Measurements from ENCODE around the gene GJB5. TPM values are rescaled to one million over a fixed set of nuclear protein-coding genes. Genes with fewer than 3 reads are reported as not detected.

GJB5 gene
- total RNA-seq, 1 experiment from 2014 or later, result not detected

DNA sequence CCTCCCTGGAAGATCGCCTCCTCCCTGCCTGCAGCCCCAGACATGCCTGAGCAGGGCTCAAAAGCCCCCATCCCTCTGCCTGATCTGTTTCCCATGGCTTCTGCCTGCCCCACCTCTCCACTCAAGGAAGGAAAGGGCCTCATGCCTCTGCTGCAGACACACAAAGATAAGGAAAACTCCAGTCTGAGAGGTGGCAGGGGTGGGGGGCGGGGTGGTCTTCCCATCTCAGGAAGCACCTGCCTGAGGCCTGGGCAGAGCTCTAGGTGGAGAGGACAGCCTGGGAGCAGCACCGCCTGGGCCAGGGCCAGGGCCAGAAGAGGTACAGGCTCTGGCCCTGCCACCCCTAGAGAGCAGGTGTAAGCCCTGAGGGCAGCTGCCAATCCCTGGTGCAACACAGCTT lies 22.1 kb downstream of the GJB5 start:
- no peak for DNase-seq (ENCODE audit: low spot score)

DNA sequence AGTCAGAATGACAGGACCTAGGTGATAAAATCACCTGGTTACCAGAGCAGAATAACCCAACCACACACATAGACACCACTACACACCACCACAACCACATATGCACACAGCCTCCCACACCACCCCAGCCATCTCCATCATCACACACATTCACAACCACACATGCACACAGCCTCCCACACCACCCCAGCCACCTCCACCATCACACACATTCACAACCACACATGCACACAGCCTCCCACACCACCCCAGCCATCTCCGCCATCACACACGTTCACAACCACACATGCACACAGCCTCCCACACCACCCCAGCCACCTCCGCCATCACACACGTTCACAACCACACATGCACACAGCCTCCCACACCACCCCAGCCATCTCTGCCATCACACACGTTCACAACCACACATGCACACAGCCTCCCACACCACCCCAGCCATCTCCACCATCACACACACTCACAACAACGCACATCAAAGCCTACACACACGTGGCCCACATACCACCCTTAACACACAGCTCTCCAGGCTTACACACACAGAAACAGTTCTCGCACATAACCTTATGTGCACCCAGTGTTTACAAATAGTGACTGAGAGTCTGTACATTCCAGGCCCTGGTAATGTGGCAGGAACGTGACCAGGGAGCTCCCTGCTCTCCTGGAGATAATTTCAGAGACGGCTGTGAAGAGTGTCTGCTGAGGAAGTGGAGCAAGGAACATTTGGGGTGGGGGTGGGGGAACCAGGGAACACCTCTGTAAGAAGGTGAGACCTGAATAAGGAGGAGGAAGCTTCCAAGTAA lies 22.9 kb downstream of the GJB5 start:
- DNase-seq (ENCODE audit: low spot score), result no peak

DNA sequence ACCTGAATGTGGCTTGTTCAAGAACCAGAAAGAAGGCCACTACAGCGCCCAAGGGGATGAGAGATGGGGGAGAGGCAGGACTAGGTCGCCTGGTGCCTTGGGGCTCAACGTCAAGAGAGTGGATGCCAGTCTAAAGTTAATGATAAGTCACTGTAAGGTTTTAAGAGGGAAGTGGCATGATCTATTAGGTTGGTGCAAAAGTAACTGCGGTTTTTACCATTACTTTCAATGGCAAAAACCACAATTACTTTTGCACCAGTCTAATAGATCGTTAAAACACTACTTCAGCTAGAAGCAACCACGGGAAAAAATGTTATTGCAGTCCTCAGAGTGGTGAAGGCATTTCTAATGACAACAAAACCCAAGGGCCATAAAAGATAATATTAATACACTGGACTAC lies 23.5 kb downstream of the GJB5 start:
- DNase-seq (ENCODE audit: low spot score), result no peak

DNA sequence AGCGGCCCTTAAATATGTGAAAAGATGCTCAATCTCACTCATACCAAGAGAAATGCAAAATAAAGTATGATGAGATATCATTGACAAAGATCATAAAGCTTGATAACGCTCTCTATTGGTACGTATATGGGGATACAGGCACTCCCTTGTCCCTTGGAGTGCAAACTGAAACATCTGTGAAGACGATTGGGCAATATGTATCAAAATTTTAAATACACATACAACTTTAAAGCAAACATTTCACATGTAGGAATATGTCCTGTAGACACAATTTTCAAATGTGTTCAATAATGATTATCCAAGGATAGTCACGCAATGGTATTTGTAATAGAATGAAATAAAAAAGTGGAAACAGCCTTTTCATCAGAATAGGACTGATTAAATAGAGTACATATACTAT lies 24.2 kb downstream of the GJB5 start:
- DNase-seq (ENCODE audit: low spot score), result no peak

DNA sequence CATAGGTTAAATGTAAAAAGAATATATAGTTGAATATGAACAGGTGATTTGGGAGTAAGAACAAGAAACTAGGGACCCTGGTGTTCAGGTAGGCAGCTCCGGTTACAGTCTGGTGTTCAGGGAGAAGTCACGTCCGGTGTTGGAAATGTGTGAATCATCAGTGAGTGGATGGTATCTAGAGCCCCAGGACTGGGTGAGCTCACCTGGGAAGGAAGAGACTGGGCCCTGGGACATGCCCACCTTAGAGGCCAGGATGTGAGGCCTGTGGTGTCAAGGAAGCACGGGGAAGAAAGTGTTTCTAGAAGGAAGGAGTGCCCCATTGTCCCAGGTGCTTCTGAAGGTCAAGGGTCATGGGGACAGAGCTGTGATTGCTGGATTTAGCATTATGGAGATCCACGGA lies 24.7 kb downstream of the GJB5 start:
- DNase-seq (ENCODE audit: low spot score), result peak; percentile 61

DNA sequence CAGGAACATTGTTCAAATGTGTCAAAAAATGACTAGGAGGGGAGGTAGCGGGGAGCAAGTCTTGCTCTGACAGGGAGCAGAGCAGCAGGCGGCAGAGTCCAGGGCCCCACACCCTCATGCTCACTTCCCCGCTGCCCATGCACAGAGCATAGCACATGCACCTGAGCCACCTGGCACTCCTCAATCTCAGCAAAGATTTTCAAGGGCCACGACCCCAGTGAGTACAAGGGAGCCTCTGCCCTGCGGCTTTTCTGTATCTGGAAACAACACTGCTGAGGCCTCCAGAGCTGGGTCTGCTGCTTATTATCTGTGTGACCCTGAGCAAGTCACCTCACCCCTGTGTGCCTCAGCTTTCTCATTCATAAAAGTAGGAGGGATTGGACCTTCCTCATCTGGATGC lies 25.1 kb downstream of the GJB5 start:
- no peak for DNase-seq (ENCODE audit: low spot score)

DNA sequence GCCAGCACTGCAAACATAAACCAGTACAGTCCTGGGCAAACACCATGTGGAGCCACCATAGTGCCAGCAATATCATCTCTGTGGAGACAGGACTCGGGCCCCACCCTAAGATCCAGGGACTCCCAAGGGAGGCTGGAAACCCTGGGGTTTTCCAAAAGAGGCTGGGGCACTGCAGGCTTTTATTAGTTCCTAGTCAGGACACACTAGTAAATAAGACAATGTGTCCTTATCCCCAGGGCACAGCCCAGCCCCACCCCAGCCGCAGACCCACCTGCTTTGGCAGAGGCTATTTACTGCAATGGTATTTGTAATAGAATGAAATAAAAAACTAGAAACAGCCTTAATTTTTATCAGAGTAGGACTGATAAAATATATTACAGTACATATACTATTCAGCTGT lies 25.7 kb downstream of the GJB5 start:
- no peak for DNase-seq (ENCODE audit: low spot score)

DNA sequence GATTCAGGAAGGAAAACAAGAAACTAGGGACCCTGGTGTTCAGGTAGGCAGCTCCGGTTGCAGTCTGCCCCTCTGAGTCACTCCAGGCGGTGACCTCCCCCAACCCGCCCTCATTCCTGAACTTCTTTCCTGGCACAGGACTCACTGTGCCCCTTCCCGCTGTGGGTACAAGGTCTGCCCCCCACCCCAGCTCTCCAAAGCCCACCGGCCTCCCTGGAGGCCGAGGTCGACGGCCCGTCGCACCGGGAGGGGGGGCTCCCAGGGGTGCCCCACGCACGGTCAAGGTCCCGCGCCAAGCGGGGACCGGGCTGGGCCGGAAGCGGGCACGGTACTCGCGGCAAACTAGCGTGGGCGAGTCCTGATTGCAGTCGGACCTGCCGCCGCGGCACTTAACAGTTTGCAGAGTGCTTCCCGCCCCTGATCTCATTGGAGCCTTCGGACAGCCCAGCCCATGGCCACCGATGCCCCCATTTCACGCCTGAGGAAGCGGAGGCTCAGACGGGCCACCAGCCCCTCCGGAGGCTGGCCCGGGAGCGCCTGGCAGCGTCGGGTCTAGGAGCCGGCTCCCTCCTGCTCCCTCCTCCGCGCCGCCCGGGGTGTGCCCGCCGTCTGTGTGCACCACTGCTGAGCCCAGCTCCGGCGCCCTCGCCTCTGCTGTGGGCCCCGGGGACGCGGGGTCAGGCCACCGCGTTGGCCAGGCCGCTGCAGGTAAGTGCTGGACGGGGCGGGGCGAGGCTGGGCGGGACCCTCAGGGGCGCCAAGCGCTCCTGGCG lies 26.4 kb downstream of the GJB5 start, which contains the start of gene GJB3:
TSS of gene GJB3 (plus strand) at position 144 of the 773 bp plus-strand sequence. CDS start 3,549 bp downstream, outside the sequence.
- peak; percentile 71 for DNase-seq (ENCODE audit: low spot score)

DNA sequence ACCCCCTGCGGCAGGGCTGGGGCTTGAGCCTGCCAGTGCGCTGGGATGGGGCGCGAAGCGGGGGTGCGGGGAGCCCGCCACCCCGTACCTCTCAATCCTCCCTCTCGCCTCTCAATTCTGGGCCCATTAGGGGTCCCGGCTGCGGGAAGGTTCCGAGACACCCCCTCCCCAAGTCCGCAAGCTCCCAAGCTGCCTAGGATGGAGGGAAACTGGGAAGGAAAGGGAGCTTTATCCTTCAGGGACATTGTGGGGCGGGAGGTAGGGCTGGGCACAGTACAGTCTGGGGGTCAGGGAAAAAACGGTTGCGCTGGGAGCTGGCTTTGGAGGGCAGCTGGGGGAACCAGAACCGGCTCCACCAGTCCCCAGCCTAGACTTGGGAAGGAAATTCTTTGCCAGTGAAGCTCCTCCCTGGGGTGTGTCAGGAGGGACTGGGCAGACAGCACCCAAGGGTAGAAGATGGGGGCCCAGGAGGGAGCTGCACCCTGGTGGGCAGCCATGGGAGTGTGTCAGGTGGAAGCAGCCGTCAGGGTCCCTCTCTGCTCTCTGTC lies 27.1 kb downstream of the GJB5 start:
- DNase-seq (ENCODE audit: low spot score), result peak; percentile 79

DNA sequence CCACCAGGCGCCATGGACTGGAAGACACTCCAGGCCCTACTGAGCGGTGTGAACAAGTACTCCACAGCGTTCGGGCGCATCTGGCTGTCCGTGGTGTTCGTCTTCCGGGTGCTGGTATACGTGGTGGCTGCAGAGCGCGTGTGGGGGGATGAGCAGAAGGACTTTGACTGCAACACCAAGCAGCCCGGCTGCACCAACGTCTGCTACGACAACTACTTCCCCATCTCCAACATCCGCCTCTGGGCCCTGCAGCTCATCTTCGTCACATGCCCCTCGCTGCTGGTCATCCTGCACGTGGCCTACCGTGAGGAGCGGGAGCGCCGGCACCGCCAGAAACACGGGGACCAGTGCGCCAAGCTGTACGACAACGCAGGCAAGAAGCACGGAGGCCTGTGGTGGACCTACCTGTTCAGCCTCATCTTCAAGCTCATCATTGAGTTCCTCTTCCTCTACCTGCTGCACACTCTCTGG lies 29.9 kb downstream of the GJB5 start:
- no peak for DNase-seq (ENCODE audit: low spot score)

DNA sequence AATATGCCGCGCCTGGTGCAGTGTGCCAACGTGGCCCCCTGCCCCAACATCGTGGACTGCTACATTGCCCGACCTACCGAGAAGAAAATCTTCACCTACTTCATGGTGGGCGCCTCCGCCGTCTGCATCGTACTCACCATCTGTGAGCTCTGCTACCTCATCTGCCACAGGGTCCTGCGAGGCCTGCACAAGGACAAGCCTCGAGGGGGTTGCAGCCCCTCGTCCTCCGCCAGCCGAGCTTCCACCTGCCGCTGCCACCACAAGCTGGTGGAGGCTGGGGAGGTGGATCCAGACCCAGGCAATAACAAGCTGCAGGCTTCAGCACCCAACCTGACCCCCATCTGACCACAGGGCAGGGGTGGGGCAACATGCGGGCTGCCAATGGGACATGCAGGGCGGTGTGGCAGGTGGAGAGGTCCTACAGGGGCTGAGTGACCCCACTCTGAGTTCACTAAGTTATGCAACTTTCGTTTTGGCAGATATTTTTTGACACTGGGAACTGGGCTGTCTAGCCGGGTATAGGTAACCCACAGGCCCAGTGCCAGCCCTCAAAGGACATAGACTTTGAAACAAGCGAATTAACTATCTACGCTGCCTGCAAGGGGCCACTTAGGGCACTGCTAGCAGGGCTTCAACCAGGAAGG lies 30.5 kb downstream of the GJB5 start:
- no peak for DNase-seq (ENCODE audit: low spot score)

DNA sequence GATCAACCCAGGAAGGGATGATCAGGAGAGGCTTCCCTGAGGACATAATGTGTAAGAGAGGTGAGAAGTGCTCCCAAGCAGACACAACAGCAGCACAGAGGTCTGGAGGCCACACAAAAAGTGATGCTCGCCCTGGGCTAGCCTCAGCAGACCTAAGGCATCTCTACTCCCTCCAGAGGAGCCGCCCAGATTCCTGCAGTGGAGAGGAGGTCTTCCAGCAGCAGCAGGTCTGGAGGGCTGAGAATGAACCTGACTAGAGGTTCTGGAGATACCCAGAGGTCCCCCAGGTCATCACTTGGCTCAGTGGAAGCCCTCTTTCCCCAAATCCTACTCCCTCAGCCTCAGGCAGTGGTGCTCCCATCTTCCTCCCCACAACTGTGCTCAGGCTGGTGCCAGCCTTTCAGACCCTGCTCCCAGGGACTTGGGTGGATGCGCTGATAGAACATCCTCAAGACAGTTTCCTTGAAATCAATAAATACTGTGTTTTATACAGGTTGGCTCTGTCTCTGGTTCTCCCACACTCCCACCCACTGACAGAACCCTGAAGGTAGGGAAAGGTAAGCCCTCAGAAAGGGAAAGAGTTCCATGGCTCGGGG lies 31.1 kb downstream of the GJB5 start:
- no peak for DNase-seq (ENCODE audit: low spot score)

DNA sequence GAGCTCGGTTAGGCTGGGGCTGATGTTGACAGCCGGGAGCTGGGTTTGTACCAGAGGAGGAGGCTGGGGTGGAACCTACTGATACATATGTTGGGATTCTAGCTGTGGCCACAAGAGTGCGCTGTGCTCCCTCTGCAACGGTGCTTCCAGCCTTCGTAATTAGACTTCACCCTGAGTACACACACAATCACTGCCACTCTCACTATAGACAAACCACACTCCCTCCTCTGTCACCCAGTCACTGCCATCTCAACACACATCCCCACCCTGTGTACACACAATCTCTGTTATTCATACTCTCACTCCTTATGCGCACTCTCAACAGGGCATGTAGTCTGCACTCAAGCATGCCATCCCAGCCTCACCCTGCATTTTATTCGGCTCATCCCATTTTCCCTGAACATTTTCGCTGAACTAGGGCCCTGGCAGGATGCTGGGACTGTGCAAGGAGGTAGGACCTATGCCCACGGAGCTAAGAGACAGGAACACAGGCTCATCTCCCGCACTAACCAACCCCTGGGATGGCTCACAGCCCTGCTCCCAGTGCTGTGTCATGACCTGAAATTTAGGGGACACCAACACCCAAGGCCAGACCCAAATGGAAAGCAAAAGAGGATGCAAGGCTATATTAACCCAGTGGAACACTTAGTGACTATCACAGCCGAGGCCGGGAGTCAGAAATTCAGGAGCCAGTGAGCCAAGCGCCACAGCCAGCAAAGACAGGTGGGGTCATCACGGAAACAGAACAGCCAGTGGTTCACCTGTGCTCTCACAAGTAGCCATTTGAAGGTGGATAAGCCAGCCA lies 31.9 kb downstream of the GJB5 start:
- DNase-seq (ENCODE audit: low spot score), result peak; percentile 92

DNA sequence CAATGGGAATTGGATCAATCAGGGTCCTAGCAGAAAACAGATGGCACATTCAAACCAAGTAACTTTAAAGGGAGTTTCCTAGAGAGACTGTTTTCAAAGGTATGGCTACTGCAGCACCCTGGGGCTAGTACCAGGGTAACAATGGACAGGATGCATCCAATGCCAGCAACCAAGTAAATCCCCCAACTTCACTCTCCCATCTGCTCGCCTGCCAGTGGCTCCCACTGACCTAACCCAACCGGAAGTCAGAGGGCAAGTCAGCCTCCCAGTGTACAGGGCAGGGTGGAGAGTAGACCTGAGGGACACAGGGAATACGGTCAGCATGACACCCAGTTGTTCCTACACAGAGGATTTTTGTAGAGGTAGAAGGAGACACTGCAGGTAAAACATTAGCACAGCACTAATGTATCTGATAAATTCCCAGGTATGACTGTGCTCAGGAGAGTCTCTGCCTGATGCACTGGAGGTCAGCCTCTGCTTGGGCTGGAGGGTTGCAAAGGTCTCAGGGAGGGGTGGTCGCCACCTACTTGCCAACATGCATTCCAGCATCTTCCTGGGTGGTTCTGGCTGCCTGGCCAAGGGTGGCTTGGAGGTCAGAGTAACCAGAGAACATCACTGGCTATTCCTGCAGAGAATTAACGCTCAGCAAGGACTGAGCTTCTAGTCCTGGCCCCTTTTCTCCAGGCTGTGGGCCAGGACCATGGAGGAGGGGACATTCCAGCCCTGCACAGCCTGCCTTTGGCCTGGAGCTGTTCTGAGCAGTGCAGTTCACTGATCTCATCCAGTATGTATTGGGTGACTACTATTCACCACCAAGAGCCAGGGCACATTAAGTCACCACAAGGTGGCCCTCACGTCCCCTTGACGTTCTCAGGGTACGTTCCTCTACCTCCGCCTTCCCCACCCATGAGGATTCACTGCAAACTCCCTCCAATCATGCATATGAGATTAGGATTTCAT lies 32.9 kb downstream of the GJB5 start:
- DNase-seq (ENCODE audit: low spot score), result peak; percentile 46

DNA sequence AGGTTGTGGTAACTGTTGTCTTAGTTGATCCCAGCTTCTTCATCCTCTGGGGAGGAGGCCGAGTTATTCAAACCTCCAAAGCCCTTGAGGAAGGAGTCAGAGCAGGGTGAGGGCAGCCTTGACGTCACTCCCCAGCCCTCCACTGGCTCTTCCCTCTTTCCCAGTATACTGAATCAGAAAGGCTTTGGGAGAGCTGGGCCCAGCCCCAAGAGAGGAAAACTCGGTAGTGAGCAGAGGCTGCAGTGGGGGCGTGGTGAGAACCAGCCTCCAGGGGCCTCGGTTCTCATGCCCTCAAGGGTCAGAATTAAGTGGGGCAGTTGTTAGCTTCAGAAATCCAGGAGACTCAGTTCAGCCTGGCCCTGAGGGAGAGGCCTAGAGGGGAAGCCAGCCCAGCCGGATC lies 36.1 kb downstream of the GJB5 start:
- DNase-seq (ENCODE audit: low spot score), result no peak

DNA sequence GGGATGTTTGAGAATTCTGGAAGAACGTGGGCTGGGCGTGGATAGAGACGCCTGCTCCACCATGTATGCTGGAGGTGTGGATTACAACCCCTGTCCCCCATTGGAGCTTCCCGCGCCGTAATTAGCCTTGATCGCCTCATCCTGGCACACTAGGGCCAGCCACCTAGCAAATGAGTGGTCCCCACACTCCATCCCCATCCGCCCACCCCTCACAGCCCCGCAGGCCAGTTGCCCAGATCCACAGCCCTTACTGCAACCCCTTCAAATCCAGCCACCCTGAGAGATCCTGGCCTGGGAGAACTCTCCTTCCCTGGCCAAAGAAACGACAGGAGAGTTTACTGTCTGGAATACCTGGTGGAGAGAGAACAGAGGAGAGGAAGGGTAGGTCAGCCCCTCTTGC lies 37.6 kb downstream of the GJB5 start:
- DNase-seq (ENCODE audit: low spot score), result no peak

DNA sequence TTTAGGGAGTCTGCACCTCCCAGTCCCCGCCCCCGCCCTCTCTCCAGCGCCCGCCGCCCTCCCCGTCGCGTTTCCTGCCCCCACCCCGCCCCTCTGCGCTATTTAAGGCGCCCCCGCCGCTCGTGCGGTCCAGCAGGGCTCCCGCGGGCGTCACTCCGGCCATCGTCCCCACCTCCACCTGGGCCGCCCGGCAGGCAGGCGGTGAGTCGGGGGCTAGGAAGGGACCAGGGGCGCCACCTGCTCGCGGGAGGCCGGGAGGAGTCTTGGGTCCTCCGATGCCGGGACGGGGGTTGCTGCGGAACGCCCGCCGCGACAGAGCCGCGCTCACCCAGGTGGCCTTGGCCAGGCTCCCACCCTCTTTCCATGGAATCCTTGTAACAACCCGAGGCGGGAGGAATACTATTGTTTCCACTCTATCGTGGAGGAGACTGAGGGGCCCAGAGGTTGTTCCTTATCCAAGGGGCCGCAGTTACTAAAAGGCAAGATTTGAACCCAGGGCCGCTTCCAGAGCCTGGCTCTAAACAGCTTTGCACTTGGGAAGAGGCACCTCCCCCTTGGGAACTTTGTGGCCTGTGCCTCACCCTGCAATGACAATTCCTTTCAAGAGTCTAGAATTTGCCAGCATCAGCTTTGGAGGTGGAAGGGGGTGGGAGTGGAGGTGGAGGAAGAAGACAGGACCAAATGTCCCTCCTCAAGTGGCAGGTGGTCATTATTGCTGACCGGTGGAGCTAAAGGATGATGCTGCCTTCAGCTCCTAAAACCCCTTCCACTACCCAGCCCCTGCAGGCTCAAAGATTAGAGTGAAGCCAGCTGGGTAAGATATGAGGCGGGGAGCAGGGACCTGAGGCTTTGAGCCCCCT lies 38.3 kb downstream of the GJB5 start, which contains the start of gene GJA4:
TSS of gene GJA4 (plus strand) at position 132 of the 860 bp plus-strand sequence. CDS start 1,215 bp downstream, outside the sequence.
- DNase-seq (ENCODE audit: low spot score), result no peak

Measured in HT-29 (cell line).